Activated CD4-positive, alpha-beta T cell treated with anti-CD3 and anti-CD28 coated beads, Interleukin-2, amount 10 ng/mL, durations not matched to agents 7 days and 5 days (primary cell): Measurements from ENCODE around the gene CLEC11A. TPM values are rescaled to one million over a fixed set of nuclear protein-coding genes. Genes with fewer than 3 reads are reported as not detected.
A peak's percentile ranks its signal among the peaks of the same experiment; 100 is the strongest.

Experiments
- CTCF ChIA-PET: fragments of 350-600 bp; sonication (Branson Sonifier 250); formaldehyde crosslinking; loops from one replicate; lab custom pipeline; 2021; ENCODE audit warnings: antibody characterized with exemption; lab: Charles Lee
- POLR2A ChIA-PET: fragments of 350-600 bp; sonication (Branson Sonifier 250); formaldehyde crosslinking; loops from one replicate; lab custom pipeline; 2021; ENCODE audit warnings: antibody characterized with exemption; lab: Charles Lee
- DNase-seq: peaks from one replicate; pipeline ENCODE4 v3.0.0-alpha.2; 2020
- H3K27ac Mint-ChIP-seq: one replicate; pipeline ENCODE4 v1.8.0; 2021; ENCODE audit warnings: mild to moderate bottlenecking, moderate library complexity, mixed read lengths
- H3K27me3 Mint-ChIP-seq: one replicate; pipeline ENCODE4 v1.8.0; 2021; ENCODE audit warnings: mixed read lengths
- H3K36me3 Mint-ChIP-seq: one replicate; pipeline ENCODE4 v1.8.0; 2021; ENCODE audit warnings: low read depth, mixed read lengths
- H3K4me1 Mint-ChIP-seq: one replicate; pipeline ENCODE4 v1.8.0; 2021; ENCODE audit warnings: mixed read lengths
- H3K4me3 Mint-ChIP-seq: one replicate; pipeline ENCODE4 v1.8.0; 2021; ENCODE audit warnings: mild to moderate bottlenecking, moderate library complexity, mixed read lengths
- H3K9me3 Mint-ChIP-seq: one replicate; pipeline ENCODE4 v1.8.0; 2021; ENCODE audit warnings: mixed read lengths
- total RNA-seq, 2 experiments: library from RNA; stranded (reverse); gene quantifications; one replicate each; pipeline ENCODE4 v1.2.3, GENCODE V29; 2021

Gene CLEC11A
- total RNA-seq, 2 experiments from 2014 or later, result 1.3 to 1.5 TPM

DNA sequence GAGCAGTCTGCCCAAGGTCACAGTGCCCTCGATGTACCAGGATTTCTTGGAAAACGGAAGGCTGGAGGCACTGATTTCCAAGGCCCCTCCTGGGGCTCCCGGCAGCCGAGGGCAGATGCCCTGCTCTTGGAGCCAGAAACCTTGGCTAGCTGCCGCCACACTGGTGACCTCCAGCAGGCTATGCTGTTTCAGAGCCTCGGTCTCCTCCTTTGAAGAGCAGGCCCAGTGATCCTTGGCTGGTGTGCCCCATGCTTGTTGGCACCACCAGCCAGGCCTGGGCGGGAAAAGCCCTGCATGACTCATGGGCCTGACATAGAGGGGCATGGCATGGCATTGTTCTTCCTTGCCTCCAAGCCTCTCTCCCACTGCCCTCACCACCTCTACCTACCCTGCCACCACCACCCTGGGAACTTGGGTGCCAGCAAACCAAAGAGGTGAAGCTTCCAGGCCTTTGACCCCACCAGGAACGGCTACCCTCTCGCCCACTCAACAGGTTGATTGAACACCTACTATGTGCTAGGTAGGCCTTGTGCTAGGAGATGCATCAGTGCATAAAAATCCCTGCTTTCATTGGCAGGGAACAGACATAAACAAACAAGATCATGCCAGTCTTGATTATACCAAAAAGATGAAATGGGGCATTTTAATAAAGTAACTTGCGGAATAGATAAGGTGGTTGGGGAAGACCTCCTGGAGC lies 1.6 kb upstream of the CLEC11A start:
- CTCF ChIA-PET, result no interaction called here
- POLR2A ChIA-PET, result no interaction called here
- H3K36me3 Mint-ChIP-seq, result no peaks in the 10 kb centered on the region
- H3K27ac Mint-ChIP-seq, result no peak overlapping the region
- DNase-seq, result no peak
- no peaks in the 10 kb centered on the region for H3K9me3 Mint-ChIP-seq
- H3K4me1 Mint-ChIP-seq, result peaks cover 22% of the 10 kb centered on the region
- peaks cover 50% of the 10 kb centered on the region for H3K27me3 Mint-ChIP-seq
- H3K4me3 Mint-ChIP-seq, result no peak overlapping the region

DNA sequence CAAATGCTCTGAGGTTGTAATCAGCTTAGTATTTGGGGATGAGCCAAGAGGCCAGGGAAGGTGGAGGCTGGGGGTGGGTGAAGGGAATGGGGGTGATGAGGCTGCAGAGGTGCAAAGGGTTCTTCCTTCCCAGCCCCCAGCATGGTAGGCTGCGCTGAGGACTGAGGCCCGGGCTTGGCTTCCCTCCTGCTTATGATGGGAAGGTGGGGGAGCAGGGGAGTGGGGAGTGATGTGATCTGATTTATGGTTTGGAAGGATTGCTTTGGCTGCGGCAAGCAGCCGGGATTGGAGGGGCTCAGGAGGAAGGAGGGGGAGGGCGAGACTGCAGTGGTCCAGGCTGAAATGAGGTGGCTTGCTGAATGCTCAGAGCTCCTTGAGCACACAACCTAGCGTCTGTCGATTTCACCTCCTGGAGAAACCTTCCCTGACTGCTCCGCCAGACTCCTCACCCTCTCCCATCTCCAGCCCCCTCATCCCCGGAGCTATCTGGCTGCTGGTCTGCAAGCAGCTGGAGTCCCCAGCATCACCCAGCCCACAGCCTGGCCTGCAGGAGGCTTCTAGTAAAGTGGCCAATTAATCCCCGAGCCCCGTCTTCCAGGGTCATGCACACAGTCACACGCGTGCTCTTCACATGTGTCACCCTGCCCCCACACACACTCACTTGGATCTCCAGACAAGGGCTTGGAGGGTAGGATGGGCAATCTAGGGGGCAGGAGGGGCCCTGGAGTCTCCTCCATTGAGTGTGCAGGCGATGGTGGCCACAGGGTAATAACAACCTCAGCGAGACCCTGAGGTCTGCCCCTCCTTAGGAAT lies 757 bp upstream of the CLEC11A start:
- ChIA-PET POLR2A (no interaction called here), CTCF (no interaction called here)

DNA sequence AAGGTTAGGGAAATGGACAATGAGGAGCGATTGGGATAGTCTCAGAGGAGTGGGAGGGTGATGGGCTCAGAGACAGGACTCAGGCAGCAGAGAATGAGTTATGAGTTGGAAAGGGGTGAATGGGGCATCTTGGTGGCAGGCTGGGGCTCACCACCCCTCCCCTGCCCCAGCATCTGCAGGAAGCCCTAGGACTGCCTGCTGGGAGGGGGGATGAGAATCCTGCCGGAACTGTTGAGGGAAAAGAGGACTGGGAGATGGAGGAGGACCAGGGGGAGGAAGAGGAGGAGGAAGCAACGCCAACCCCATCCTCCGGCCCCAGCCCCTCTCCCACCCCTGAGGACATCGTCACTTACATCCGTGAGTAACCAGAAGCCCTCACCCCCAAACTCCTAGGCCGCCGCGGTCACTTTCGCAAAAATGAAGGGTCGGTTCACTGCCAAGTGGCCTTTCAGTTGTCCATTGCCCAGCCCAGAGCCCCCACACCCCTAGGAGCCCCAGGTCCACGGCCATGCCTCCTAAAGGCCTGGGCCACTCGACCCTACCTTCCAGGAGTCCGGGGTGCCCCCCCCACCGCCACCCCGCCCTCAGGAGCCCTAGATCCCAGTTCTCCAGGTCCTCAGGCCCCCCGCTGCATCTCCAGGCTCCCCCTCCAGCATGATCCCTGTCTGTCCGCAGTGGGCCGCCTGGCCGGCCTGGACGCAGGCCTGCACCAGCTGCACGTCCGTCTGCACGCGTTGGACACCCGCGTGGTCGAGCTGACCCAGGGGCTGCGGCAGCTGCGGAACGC lies 764 bp downstream of the CLEC11A start:
- Mint-ChIP-seq H3K27me3 (peaks cover 42% of the 10 kb centered on the region), H3K4me1 (peaks cover 36% of the 10 kb centered on the region), H3K27ac (no peak overlapping the region), H3K36me3 (no peaks in the 10 kb centered on the region), H3K4me3 (peak overlapping the region; percentile 77), H3K9me3 (no peaks in the 10 kb centered on the region)
- CTCF ChIA-PET, result interaction anchor here (1.0 to 1.5 kb wide), 4 partner anchors 8 to 360 kb away, joined by 3 read pairs; no protein-coding TSS in a partner anchor
- POLR2A ChIA-PET, result interaction anchor here (1.0 kb wide), 1 partner anchor 55 kb away, joined by 5 read pairs; no protein-coding TSS in a partner anchor
- no peak for DNase-seq

More for the DNA sequence above, 757 bp upstream of the CLEC11A start:
- Mint-ChIP-seq H3K4me1 (peaks cover 25% of the 10 kb centered on the region), H3K36me3 (no peaks in the 10 kb centered on the region), H3K27ac (no peak overlapping the region), H3K4me3 (no peak overlapping the region), H3K9me3 (no peaks in the 10 kb centered on the region), H3K27me3 (peaks cover 45% of the 10 kb centered on the region)
- DNase-seq, result no peak

DNA sequence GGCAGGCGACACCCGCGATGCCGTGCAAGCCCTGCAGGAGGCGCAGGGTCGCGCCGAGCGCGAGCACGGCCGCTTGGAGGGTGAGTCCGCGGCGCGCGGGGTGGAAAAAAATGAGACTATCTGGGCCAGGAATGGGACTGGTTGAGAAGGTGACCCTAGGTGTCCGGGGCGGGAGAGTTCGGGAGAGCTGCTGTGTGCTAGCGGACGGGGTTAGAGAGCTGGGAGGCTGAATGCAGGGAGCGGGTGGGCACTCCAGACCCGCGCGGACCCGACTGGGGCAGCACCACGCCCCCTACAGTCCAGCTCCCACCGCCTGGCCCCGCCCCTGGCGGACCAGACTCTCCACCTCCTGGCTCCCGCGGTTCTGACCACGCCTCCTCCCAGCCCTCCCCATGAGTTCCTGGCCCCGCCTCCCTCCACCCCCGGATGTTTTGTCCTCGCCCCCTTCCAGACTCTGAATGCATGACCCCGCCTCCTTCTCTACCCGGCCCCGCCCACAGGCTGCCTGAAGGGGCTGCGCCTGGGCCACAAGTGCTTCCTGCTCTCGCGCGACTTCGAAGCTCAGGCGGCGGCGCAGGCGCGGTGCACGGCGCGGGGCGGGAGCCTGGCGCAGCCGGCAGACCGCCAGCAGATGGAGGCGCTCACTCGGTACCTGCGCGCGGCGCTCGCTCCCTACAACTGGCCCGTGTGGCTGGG lies 1.5 kb downstream of the CLEC11A start:
- Mint-ChIP-seq H3K27ac (peak overlapping the region; percentile 91), H3K4me1 (peaks cover 36% of the 10 kb centered on the region), H3K36me3 (no peaks in the 10 kb centered on the region), H3K27me3 (peaks cover 45% of the 10 kb centered on the region), H3K9me3 (no peaks in the 10 kb centered on the region), H3K4me3 (peak overlapping the region; percentile 77)
- peak; percentile 99 for DNase-seq
- ChIA-PET POLR2A (interaction anchor here (0.5 to 1.0 kb wide), 3 partner anchors 10 to 55 kb away, joined by 3 to 5 read pairs (median 3); no protein-coding TSS in a partner anchor), CTCF (interaction anchor here (0.6 to 1.5 kb wide), 10 partner anchors 9 to 361 kb away, joined by 3 to 5 read pairs (median 3); no protein-coding TSS in a partner anchor)

DNA sequence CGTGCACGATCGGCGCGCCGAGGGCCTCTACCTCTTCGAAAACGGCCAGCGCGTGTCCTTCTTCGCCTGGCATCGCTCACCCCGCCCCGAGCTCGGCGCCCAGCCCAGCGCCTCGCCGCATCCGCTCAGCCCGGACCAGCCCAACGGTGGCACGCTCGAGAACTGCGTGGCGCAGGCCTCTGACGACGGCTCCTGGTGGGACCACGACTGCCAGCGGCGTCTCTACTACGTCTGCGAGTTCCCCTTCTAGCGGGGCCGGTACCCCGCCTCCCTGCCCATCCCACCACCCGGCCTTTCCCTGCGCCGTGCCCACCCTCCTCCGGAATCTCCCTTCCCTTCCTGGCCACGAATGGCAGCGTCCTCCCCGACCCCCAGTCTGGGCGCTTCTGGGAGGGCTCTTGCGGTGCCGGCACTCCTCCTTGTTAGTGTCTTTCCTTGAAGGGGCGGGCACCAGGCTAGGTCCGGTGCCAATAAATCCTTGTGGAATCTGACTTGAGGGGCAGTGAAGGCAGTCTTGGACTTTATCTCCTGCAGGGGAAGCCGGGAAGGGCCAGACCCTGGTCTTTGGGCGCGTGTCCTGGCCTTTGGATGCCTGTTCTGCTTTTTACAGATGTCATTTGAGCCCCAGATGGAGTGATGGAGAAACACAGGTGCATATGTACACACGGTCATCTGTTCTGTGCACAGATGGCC lies 2.2 kb downstream of the CLEC11A start:
- peak overlapping the region; percentile 91 for H3K27ac Mint-ChIP-seq
- H3K27me3 Mint-ChIP-seq, result peaks cover 41% of the 10 kb centered on the region
- DNase-seq, result no peak
- H3K4me3 Mint-ChIP-seq, result peak overlapping the region; percentile 77
- ChIA-PET CTCF (interaction anchor here (0.6 to 1.5 kb wide), 9 partner anchors 8 to 361 kb away, joined by 3 to 5 read pairs (median 3); no protein-coding TSS in a partner anchor), POLR2A (interaction anchor here (0.5 to 1.0 kb wide), 3 partner anchors 10 to 54 kb away, joined by 3 to 5 read pairs (median 3); no protein-coding TSS in a partner anchor)
- H3K36me3 Mint-ChIP-seq, result no peaks in the 10 kb centered on the region
- no peaks in the 10 kb centered on the region for H3K9me3 Mint-ChIP-seq
- peaks cover 34% of the 10 kb centered on the region for H3K4me1 Mint-ChIP-seq

DNA sequence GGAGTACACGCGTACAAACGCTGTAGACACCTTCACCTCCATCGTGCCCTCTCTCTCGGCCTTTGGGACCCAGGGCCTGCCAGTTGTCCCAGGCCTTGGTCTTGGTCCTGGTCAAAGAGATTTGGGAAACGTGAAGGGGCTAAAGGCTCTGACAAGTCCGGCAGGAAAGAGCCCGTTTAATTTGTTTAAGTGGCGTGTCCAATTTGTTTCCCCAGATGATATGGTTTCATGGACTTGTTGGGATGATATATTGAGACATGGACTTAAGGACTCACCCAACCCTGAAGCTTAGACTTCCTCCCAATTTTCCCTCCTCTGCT lies 2.7 kb downstream of the CLEC11A start:
- no peaks in the 10 kb centered on the region for H3K9me3 Mint-ChIP-seq
- H3K4me1 Mint-ChIP-seq, result peaks cover 34% of the 10 kb centered on the region
- DNase-seq, result no peak
- ChIA-PET POLR2A (no interaction called here), CTCF (no interaction called here)
- no peaks in the 10 kb centered on the region for H3K36me3 Mint-ChIP-seq
- H3K27ac Mint-ChIP-seq, result peak overlapping the region; percentile 91
- H3K4me3 Mint-ChIP-seq, result peak overlapping the region; percentile 77
- H3K27me3 Mint-ChIP-seq, result peaks cover 36% of the 10 kb centered on the region

DNA sequence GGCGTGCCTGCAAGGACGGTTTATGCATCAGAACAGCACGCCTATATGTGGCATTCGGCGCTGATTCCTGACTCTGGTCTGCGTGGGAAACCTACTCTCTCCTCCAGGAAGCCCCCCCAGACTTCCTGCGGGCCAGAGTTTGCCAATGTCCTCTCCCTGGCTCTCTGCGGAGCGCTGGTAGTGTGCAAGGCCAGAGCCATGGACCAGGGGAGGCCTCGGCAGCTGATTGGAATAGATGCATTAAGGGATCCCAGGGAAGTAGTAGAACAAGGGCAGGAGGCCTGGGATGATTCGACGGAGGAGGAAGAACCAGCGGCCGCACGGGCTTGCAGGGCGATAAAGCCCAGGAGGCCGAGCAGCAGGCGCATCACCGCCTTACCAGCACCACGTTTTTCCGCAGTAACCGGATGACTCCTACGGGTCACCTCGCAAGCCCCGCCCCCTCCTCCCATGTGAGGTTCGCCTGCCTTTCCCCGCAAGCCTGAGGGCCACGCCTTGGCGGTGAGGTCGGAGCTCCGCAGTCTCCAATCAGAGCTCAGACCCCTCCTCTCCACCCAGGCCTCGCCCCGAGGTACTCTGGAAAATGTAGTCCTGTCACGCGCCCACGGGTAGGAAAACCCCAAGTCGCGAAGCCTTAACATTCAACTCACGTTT lies 5.0 kb downstream of the CLEC11A start:
- Mint-ChIP-seq H3K36me3 (no peaks in the 10 kb centered on the region), H3K27me3 (peaks cover 16% of the 10 kb centered on the region), H3K9me3 (no peaks in the 10 kb centered on the region), H3K4me3 (no peak overlapping the region), H3K4me1 (peaks cover 34% of the 10 kb centered on the region), H3K27ac (no peak overlapping the region)
- POLR2A ChIA-PET, result no interaction called here
- peak; percentile 79 for DNase-seq
- CTCF ChIA-PET, result interaction anchor here (1.5 to 1.8 kb wide), 2 partner anchors 172 to 194 kb away, joined by 3 to 6 read pairs; no protein-coding TSS in a partner anchor

DNA sequence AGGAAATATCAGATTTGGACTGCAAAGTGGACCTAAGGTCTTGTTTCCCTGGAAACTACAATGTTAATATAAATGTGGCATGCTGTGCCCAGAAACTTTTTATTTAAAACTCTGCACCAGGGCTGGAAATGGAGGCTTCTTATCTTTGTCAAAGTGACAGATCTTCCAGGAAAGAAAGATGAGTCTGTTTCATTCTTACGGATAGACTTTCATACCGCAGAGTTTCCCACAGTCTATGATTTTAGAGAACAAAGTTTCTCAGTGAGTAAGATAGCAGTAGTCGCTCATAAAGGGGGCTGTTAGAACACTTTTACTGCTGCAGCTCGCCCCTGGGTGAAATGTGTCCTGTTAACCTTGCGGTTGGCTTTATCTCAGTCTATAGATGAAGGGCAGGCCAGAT lies 6.7 kb downstream of the CLEC11A start:
- ChIA-PET CTCF (interaction anchor here (0.5 to 1.8 kb wide), 3 partner anchors 25 to 174 kb away, joined by 3 to 6 read pairs (median 4); no protein-coding TSS in a partner anchor), POLR2A (interaction anchor here (0.6 kb wide), 1 partner anchor 7 kb away, joined by 3 read pairs; no protein-coding TSS in a partner anchor)
- Mint-ChIP-seq H3K4me1 (peaks cover 28% of the 10 kb centered on the region), H3K4me3 (no peak overlapping the region), H3K27ac (no peak overlapping the region), H3K36me3 (no peaks in the 10 kb centered on the region), H3K27me3 (peaks cover 6% of the 10 kb centered on the region), H3K9me3 (no peaks in the 10 kb centered on the region)
- DNase-seq, result no peak

DNA sequence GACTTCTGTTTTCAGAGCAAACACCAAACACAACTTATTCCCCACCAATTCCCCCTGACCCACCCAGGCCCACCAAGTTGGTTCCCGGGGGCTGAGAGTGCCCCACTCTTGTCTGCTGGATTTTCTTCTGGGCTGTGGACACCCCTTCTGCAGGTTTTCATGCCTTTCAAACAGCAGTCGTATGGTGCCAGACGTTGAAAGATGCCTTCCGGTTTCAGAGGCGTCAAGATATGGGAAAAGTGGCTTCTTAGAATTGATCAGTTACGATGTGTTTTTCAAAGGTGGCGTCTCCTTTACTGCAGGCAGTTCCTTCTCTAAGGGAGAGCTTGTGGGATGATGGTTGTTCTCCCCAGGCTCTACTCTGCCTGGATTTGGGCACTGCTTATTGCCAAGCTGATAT lies 12.7 kb downstream of the CLEC11A start:
- no peak for DNase-seq
- POLR2A ChIA-PET, result no interaction called here
- Mint-ChIP-seq H3K9me3 (no peaks in the 10 kb centered on the region), H3K4me3 (no peak overlapping the region), H3K27me3 (peaks cover 18% of the 10 kb centered on the region), H3K27ac (no peak overlapping the region), H3K4me1 (no peaks in the 10 kb centered on the region), H3K36me3 (no peaks in the 10 kb centered on the region)
- CTCF ChIA-PET, result interaction anchor here (1.2 kb wide), 1 partner anchor 11 kb away, joined by 3 read pairs; no protein-coding TSS in a partner anchor

DNA sequence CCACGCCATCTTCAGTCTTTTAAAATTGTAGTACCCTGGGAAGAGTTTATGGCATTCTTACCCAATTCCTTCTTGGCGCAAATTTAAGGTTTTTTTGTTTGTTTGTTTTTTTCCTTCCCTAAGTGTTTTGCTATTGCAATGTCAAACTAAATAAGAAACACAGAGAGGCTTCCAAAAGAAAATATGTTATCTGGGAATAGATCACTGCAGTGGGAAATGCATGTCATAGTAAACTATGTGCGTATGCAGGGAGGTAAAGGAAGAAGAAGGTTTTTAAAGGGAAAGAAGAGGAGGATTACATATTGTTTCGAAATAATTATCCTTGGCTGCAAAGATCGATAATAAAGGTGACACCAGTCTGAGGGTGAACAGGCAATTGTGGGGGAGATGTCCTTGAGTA lies 13.2 kb downstream of the CLEC11A start:
- Mint-ChIP-seq H3K27ac (no peak overlapping the region), H3K36me3 (no peaks in the 10 kb centered on the region), H3K27me3 (peaks cover 19% of the 10 kb centered on the region), H3K9me3 (no peaks in the 10 kb centered on the region), H3K4me1 (no peaks in the 10 kb centered on the region), H3K4me3 (no peak overlapping the region)
- ChIA-PET CTCF (no interaction called here), POLR2A (no interaction called here)
- no peak for DNase-seq
